IMR-90 (cell line): Measurements from ENCODE around the gene KDM8. TPM values are rescaled to one million over a fixed set of nuclear protein-coding genes. Genes with fewer than 3 reads are reported as not detected.

Source experiments
- ATAC-seq: fragments of 200-7000 bp; cut with Tn5 transposase; 2 replicates; pipeline ENCODE4 v1.9.1; 2020; ENCODE audit warnings: low read depth, mild to moderate bottlenecking, moderate library complexity
- BruUV-seq: library from RNA; stranded (reverse); fragments of 400-500 nt; replicated peaks from 2 replicates; lab custom pipeline; 2021; lab: Mats Ljungman, UMichigan
- CTCF ChIA-PET: fragments of 300-600 bp; formaldehyde crosslinking; extraction: SDS; loops from one replicate; lab custom pipeline; 2021; ENCODE audit warnings: antibody characterized with exemption; lab: Yijun Ruan, JAX
- POLR2A ChIA-PET: fragments of 300-600 bp; sonication (Branson Sonifier 250); formaldehyde crosslinking; loops from one replicate; lab custom pipeline; 2022; ENCODE audit warnings: antibody characterized with exemption; ENCODE audit not compliant: unreplicated experiment; lab: Charles Lee
- DNase-seq: peaks from one replicate; pipeline ENCODE4 v3.0.0; 2013
- H2AFZ ChIP-seq: replicated peaks from 2 replicates; pipeline ENCODE3; 2013; ENCODE audit warnings: low read length, mild to moderate bottlenecking; ENCODE audit not compliant: poor library complexity
- H2AK5ac ChIP-seq: 2 replicates; pipeline ENCODE4 v1.6.1; 2013; ENCODE audit warnings: low read depth, low read length, inconsistent platforms
- H2AK9ac ChIP-seq: replicated peaks from 2 replicates; pipeline ENCODE3; 2013; ENCODE audit warnings: mild to moderate bottlenecking, low read depth, low read length, moderate library complexity; ENCODE audit not compliant: poor library complexity
- H2BK120ac ChIP-seq: 2 replicates; pipeline ENCODE4 v1.6.1; 2013; ENCODE audit warnings: low read depth, low read length, inconsistent platforms
- H2BK15ac ChIP-seq: 3 replicates; pipeline ENCODE4 v1.6.1; 2013; ENCODE audit warnings: low read depth, low read length, inconsistent platforms
- H2BK20ac ChIP-seq: 2 replicates; pipeline ENCODE4 v1.6.1; 2013; ENCODE audit warnings: low read depth, mild to moderate bottlenecking, inconsistent platforms, low read length, moderate library complexity
- H2BK5ac ChIP-seq: 2 replicates; pipeline ENCODE4 v1.6.1; 2013; ENCODE audit warnings: mild to moderate bottlenecking, low read depth, low read length, inconsistent platforms; ENCODE audit not compliant: poor library complexity, severe bottlenecking
- H3K14ac ChIP-seq: replicated peaks from 2 replicates; pipeline ENCODE4 v1.6.1; 2013; ENCODE audit warnings: low read depth, low read length, inconsistent platforms
- H3K18ac ChIP-seq: 2 replicates; pipeline ENCODE4 v1.6.1; 2013; ENCODE audit warnings: low read depth, low read length, control low read depth
- H3K23ac ChIP-seq: 2 replicates; pipeline ENCODE4 v1.6.1; 2013; ENCODE audit warnings: low read depth, low read length, inconsistent platforms
- H3K27ac ChIP-seq: 2 replicates; pipeline ENCODE4 v1.5.1; 2013; ENCODE audit warnings: mild to moderate bottlenecking, control low read depth, low read length; ENCODE audit not compliant: insufficient read depth
- H3K27me3 ChIP-seq: 2 replicates; pipeline ENCODE4 v1.6.1; 2013; ENCODE audit warnings: low read length; ENCODE audit not compliant: control insufficient read depth, insufficient read depth
- H3K36me3 ChIP-seq: 2 replicates; pipeline ENCODE4 v1.6.1; 2013; ENCODE audit warnings: low read length, mixed read lengths; ENCODE audit not compliant: control insufficient read depth, insufficient read depth
- H3K4ac ChIP-seq: 2 replicates; pipeline ENCODE4 v1.6.1; 2013; ENCODE audit warnings: low read depth, low read length, inconsistent platforms
- H3K4me1 ChIP-seq: 2 replicates; pipeline ENCODE4 v1.6.1; 2013; ENCODE audit warnings: low read length, mixed read lengths; ENCODE audit not compliant: control insufficient read depth, insufficient read depth
- H3K4me2 ChIP-seq: 2 replicates; pipeline ENCODE4 v1.6.1; 2013; ENCODE audit warnings: low read depth, mild to moderate bottlenecking, control low read depth, low read length, moderate library complexity
- H3K4me3 ChIP-seq: 2 replicates; pipeline ENCODE4 v1.5.1; 2013; ENCODE audit warnings: low read depth, mild to moderate bottlenecking, control low read depth, low read length, moderate library complexity; ENCODE audit not compliant: insufficient read depth
- H3K56ac ChIP-seq: 2 replicates; pipeline ENCODE4 v1.6.1; 2013; ENCODE audit warnings: low read length, inconsistent platforms; ENCODE audit not compliant: insufficient read depth; ENCODE audit errors: extremely low read depth
- H3K79me1 ChIP-seq, 2 experiments: 2 replicates each; pipeline ENCODE4 v1.6.1; 2013; ENCODE audit warnings: low read length in 2 of 2, inconsistent platforms in 1 of 2, low read depth in 1 of 2
- H3K9ac ChIP-seq: 2 replicates; pipeline ENCODE4 v1.6.1; 2013; ENCODE audit warnings: low read depth, low read length, control low read depth
- H3K9me1 ChIP-seq: 2 replicates; pipeline ENCODE4 v1.6.1; 2013; ENCODE audit warnings: low read length, inconsistent platforms; ENCODE audit not compliant: insufficient read depth
- H3K9me3 ChIP-seq: 2 replicates; pipeline ENCODE4 v1.6.1; 2013; ENCODE audit warnings: low read length; ENCODE audit not compliant: control insufficient read depth, insufficient read depth
- H4K20me1 ChIP-seq: 2 replicates; pipeline ENCODE4 v1.6.1; 2013; ENCODE audit warnings: low read length, inconsistent platforms; ENCODE audit not compliant: insufficient read depth
- H4K5ac ChIP-seq: 2 replicates; pipeline ENCODE4 v1.6.1; 2013; ENCODE audit warnings: mild to moderate bottlenecking, low read depth, low read length, control low read depth
- H4K8ac ChIP-seq, 2 experiments: 2 replicates each; pipeline ENCODE4 v1.6.1; 2013; ENCODE audit warnings: low read depth in 2 of 2, low read length in 2 of 2, control low read depth in 1 of 2, inconsistent platforms in 1 of 2
- H4K91ac ChIP-seq: 2 replicates; pipeline ENCODE4 v1.6.1; 2013; ENCODE audit warnings: low read depth, low read length, inconsistent platforms; ENCODE audit not compliant: insufficient read depth
- BHLHE40 ChIP-seq: fragments of 150-350 bp; IDR thresholded peaks from 2 replicates; pipeline ENCODE4 v1.6.1; 2016; ENCODE audit warnings: mild to moderate bottlenecking, low read depth, low read length
- CEBPB ChIP-seq: IDR thresholded peaks from 2 replicates; pipeline ENCODE4 v1.6.1; 2012; ENCODE audit warnings: low read depth, low read length, improper control_type of control experiment
- CHD1 ChIP-seq: IDR thresholded peaks from 2 replicates; pipeline ENCODE4 v1.6.1; 2012; ENCODE audit warnings: low read depth, low read length, improper control_type of control experiment
- CTCF ChIP-seq: conservative IDR thresholded peaks from 2 replicates; pipeline ENCODE4 v1.5.1; 2012; ENCODE audit warnings: mild to moderate bottlenecking, low read depth, low read length, improper control_type of control experiment
- ELK1 ChIP-seq: fragments of 150-350 bp; IDR thresholded peaks from 2 replicates; pipeline ENCODE4 v1.6.1; 2016; ENCODE audit warnings: low read depth, mild to moderate bottlenecking, low read length, moderate library complexity, borderline replicate concordance
- FOS ChIP-seq: fragments of 150-350 bp; IDR thresholded peaks from 2 replicates; pipeline ENCODE4 v1.6.1; 2016; ENCODE audit warnings: low read depth, low read length
- MAFK ChIP-seq: IDR thresholded peaks from 2 replicates; pipeline ENCODE4 v1.6.1; 2012; ENCODE audit warnings: low read depth, low read length, improper control_type of control experiment
- MAZ ChIP-seq: IDR thresholded peaks from 2 replicates; pipeline ENCODE4 v1.6.1; 2012; ENCODE audit warnings: low read depth, mild to moderate bottlenecking, low read length, improper control_type of control experiment, moderate library complexity, borderline replicate concordance
- NFE2L2 ChIP-seq: fragments of 150-350 bp; IDR thresholded peaks from 2 replicates; pipeline ENCODE4 v1.6.1; 2016; ENCODE audit warnings: low read depth, mild to moderate bottlenecking, low read length
- RAD21 ChIP-seq: IDR thresholded peaks from 2 replicates; pipeline ENCODE4 v1.6.1; 2012; ENCODE audit warnings: low read length, improper control_type of control experiment
- RFX5 ChIP-seq: IDR thresholded peaks from 2 replicates; pipeline ENCODE4 v1.8.0; 2012; ENCODE audit warnings: low read depth, mild to moderate bottlenecking, low read length, moderate library complexity
- SMC3 ChIP-seq: fragments of 150-350 bp; IDR thresholded peaks from 2 replicates; pipeline ENCODE4 v1.6.1; 2016; ENCODE audit warnings: low read depth, mild to moderate bottlenecking, antibody characterized with exemption, low read length, moderate library complexity
- WGBS, 2 experiments: methylation state at CpG; one replicate each; pipeline versions ENCODE4 v1.1.5 to v1.1.7; 2013; ENCODE audit warnings: missing lambda C conversion rate in 2 of 2; ENCODE audit not compliant: insufficient read length in 1 of 2; ENCODE audit errors: extremely low coverage in 2 of 2; 5-methylcytosine and 5-hydroxymethylcytosine counted together
- dilution Hi-C: fragments of 300-500 bp; cut with HindIII; formaldehyde crosslinking; loops from one replicate; pipeline ENCODE4 v1.14.3; 2018; ENCODE audit warnings: low sequenced_read_pairs; ENCODE audit not compliant: unreplicated experiment
- in situ Hi-C: fragments of 300-500 bp; cut with MboI; formaldehyde crosslinking; loops from 3 replicates; pipeline ENCODE4 v1.14.3; 2019; ENCODE audit warnings: low sequenced_read_pairs, inconsistent platforms, mixed read lengths
- intact Hi-C: fragments of 100-400 bp; cut with micrococcal nuclease; formaldehyde crosslinking; loops from 2 replicates; pipeline ENCODE4 v1.10.0; 2022
- polyA plus RNA-seq, 3 experiments: library from polyadenylated mRNA; depleted of rRNA; stranded (reverse); fragments of >200 nt; gene quantifications; 2 replicates each; pipeline ENCODE4 v1.2.3, GENCODE V29; 2012; ENCODE audit warnings: low replicate concordance in 1 of 3
- total RNA-seq: library from RNA; depleted of rRNA; stranded (reverse); fragments of >200 nt; gene quantifications from 2 replicates; pipeline ENCODE4 v1.2.3, GENCODE V29; 2012

Gene KDM8
- total and polyA plus RNA-seq, 2 of the 4 experiments (the other 2 are of a cell fraction): 3.2 to 3.8 TPM

- intact Hi-C loops: loop anchor here (1.0 to 2.0 kb wide), 2 partner anchors 189 to 277 kb away; no protein-coding TSS in a partner anchor
Measured at GRCh38 chr16:27179500-27180072, 23.7 kb upstream of the KDM8 start.

More at GRCh38 chr16:27179500-27180072, 23.7 kb upstream of the KDM8 start:
- in situ Hi-C loops: no loop called here
- Histone ChIP-seq H3K18ac (no peak overlapping the region), H3K4me1 (peaks cover 11% of the 10 kb centered on the region), H2AK5ac (peak overlapping the region; percentile 71), H4K20me1 (no peaks in the 10 kb centered on the region), H3K79me1 (peaks cover 0 to 8% of the 10 kb centered on the region in 2 experiments; a peak in 1 of 4 replicates), H2BK20ac (peak overlapping the region; percentile 99), H3K36me3 (no peaks in the 10 kb centered on the region), H2BK15ac (peak overlapping the region; percentile 89; the same call in 2 of the 3 replicates), H2BK5ac (no peak overlapping the region), H4K8ac (peak overlapping the region; percentile 45 to 69; a peak in 3 of 4 replicates), H3K9ac (no peak overlapping the region), H2AK9ac (peak overlapping the region; percentile 86), H3K23ac (no peak overlapping the region), H2AFZ (peak overlapping the region; percentile 45), H3K56ac (no peak overlapping the region), H4K91ac (peak overlapping the region; percentile 85), H3K14ac (peak overlapping the region; percentile 5; the same call in 1 of the 2 replicates), H3K9me3 (peaks cover 3% of the 10 kb centered on the region), H3K27ac (no peak overlapping the region), H3K4me2 (no peak overlapping the region), H3K4ac (peak overlapping the region; percentile 97), H3K9me1 (no peaks in the 10 kb centered on the region), H3K4me3 (no peak overlapping the region), H4K5ac (peak overlapping the region; percentile 21; the same call in 1 of the 2 replicates), H3K27me3 (no peaks in the 10 kb centered on the region), H2BK120ac (peak overlapping the region; percentile 99)
- WGBS, 2 experiments: 11% methylated on average over 7 of the region's 13 CpGs; no CpG with 5 or more reads in 1 of the 2 experiments
- TF ChIP-seq CHD1 (no peak), BHLHE40 (no peak), RAD21 (peak; percentile 65), ELK1 (no peak), CEBPB (no peak), RFX5 (no peak), FOS (no peak), SMC3 (peak; percentile 48), CTCF (peak; percentile 78), MAFK (no peak), NFE2L2 (no peak), MAZ (no peak)
- CTCF ChIA-PET: interaction anchor here (0.6 to 1.1 kb wide), 7 partner anchors 8 to 189 kb away, joined by 3 to 5 read pairs (median 3); partner anchors contain the start of gene KDM8
- POLR2A ChIA-PET: no interaction called here
- dilution Hi-C loops: no loop called here
- BruUV-seq: no TSS peak
- peak; percentile 47 for DNase-seq
- peak; percentile 70 for ATAC-seq
